Erythroblast (primary cell): ENCODE data around the gene FAM3A.

Experiments
- GATA1 ChIP-seq: IDR thresholded peaks from 2 replicates; pipeline ENCODE4 v1.6.1; 2011; ENCODE audit warnings: low read depth, mild to moderate bottlenecking, control low read depth, low read length, moderate library complexity
- POLR2A ChIP-seq: IDR thresholded peaks from 2 replicates; pipeline ENCODE4 v1.6.1; 2011; ENCODE audit warnings: mild to moderate bottlenecking, low read length

GRCh38 chrX:154481195-154481594 lies 34.8 kb downstream of the FAM3A start:
- TF ChIP-seq POLR2A (no peak), GATA1 (no peak)
